ENCODE measurements around the gene PAN2.

- TF ChIP-seq SUZ12 (IDR thresholded peaks at IDR 0.05; ENCODE audit: extremely low read depth, insufficient read depth, insufficient read length) (no peak), ZNF274 (IDR thresholded peaks at IDR 0.05; ENCODE audit: low read depth, low read length) (no peak)
Measured at GRCh38 chr12:56334490-56334793, 642 bp upstream of the PAN2 start.

Data from NT2/D1 (cell line).